Anterior cingulate cortex (tissue), 58 donors: ENCODE data around the gene RAD51AP1.

Experiments
- DNase-seq, 58 donors: peaks; one replicate each; lab custom pipeline; 2025; lab: John Stamatoyannopoulos, UW

Gene RAD51AP1

DNA sequence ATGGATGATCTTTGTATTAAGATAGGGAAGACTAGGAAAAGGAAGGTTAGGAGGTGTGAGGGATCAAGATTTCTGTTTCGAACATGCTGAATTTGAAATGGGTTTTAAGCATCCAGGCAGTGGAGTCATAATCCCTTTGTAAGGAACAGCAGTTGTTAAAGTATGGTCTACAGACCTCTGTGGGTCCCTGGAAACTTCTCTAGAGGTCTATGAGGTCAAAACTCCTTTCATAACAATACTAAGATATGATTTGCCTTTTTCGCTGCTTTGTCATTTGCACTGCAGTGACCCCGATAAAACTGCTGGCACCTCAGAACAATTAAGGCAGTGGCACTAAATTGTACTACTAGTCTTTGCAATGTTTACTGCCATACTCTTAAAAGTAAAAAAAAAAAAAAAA, 1.5 kb downstream of the RAD51AP1 start:
- no peak for DNase-seq

DNA sequence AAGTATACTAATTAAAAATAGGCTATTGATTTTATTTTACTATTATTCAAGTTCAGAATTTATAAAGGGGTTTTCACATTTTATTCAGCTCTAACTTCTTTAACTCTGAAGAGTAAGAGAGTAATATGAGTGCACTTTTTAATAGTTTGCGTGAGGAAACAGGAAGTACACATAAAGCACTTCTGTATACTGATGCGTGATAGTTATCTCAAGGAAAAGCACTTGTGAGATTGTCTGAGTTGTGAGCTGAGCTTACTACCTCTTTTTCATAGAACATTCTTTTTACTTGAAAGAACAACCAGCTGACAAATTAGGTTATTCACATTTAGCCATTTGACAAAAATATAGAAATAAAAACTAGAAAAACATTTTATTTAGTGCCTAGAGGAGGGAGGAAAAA, 1.9 kb downstream of the RAD51AP1 start:
- DNase-seq, result no peak

DNA sequence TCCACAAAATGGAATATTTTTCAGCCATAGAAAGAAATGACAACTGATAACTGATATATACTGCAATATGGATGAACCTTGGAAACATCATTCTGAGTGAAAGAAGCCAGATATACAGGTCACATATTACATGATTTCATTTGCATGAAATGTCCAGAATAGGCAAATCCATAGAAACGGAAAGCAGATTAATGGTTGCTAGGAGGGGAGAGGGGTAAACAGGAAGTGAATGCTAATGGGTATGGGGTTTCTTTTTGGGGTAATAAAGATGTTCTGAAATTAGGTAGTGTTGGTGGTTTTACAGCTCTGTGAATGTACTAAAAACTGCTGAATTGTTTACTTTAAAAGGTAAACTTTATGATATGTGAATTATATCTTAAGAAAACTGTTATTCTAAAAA, 6.5 kb downstream of the RAD51AP1 start:
- DNase-seq, result no peak

DNA sequence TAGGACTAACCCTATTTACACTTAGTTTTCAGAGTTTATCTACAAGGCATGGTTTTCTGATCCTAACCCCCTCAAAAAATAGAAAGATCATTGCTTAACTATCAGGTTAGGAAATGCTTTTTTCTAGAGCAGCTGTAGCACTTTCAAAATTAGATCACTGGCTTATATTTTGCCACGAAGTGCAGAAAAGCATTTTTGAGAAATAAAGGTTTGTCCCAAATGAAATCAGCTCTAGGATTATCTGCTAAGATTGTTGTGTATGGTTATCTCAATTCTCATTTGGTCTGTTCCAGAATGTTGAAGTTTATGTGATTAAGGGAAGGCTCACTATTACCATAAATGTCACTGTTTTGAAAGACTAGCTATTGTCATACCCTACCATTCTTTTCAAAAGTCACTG, 13.5 kb downstream of the RAD51AP1 start:
- DNase-seq, result no peak

DNA sequence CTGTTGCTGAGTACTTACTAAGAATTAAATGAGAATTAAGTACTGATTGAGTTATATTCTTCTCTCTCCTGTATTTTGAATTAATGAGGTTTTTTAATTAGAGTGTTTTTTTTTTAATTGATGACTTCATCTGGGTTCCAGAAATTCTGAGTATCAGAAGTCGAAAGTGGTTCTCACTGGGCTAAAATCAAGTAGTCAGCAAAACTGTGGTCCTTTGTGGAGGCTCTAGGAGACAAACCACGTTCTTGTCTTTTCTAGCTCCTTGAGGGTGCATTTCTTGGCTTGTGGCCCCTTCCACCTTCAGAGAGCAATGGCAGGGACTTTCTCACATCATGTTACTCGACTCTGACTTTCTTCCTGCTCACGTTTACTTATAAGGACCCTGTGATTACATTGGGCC, 15.3 kb downstream of the RAD51AP1 start:
- DNase-seq, result no peak

GRCh38 chr12:4555804-4556203, 17.1 kb downstream of the RAD51AP1 start:
- DNase-seq, result no peak

- no peak for DNase-seq
Observed at GRCh38 chr12:4556735-4557530, 18.2 kb downstream of the RAD51AP1 start.

- no peak for DNase-seq
Observed at GRCh38 chr12:4557586-4557985, 18.9 kb downstream of the RAD51AP1 start.

DNA sequence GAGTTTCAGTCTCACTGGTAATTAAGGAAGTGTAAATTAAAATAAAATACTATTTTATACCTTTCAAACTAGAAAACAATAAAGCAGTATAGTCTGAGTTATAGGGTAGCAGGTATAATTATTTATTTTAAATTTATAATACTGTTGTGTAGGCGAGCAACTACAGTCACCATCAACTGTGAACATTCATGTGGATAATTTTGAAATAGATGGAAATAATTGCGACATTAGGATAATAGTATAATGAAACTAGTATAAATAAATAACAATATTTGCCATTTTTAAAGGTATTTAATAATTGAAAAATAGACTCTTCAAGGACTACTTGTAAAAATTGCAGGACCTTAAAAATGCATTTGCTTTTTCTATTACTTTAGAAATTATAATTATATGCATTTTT, 19.5 kb downstream of the RAD51AP1 start:
- DNase-seq, result no peak

GRCh38 chr12:4562034-4562657, 23.5 kb downstream of the RAD51AP1 start, which contains the start of gene DYRK4:
TSS of gene DYRK4 (plus strand) at chr12:4562208. CDS start at chr12:4562246, 38 bp downstream.
- DNase-seq, result peak in 48 of 58 donors; percentile 6 to 77 (median 43)

DNA sequence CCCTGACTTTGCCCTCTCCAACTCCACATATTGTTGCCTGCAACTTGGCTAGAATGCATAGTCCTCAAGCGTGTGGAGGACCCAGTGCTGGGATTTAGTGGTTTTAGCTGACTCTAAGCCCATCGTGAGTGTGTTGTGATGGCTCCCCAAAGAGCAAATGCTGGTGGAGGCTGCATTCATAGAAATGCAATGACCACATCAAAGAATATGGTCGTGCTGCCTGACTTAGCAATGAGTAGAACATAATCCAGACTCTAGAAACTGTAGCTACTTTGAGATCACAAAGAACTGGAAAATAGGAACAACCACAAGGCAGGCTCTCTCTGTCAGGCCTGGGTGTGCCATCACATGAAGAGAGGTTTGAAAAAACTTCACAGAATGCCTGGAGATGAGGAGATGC, 24.6 kb downstream of the RAD51AP1 start:
- DNase-seq, result no peak

GRCh38 chr12:4564818-4565217, 26.1 kb downstream of the RAD51AP1 start:
- no peak for DNase-seq

- DNase-seq, result no peak
Observed at GRCh38 chr12:4566474-4566873, 27.8 kb downstream of the RAD51AP1 start.

GRCh38 chr12:4567073-4567881, 28.6 kb downstream of the RAD51AP1 start:
- DNase-seq, result no peak

DNA sequence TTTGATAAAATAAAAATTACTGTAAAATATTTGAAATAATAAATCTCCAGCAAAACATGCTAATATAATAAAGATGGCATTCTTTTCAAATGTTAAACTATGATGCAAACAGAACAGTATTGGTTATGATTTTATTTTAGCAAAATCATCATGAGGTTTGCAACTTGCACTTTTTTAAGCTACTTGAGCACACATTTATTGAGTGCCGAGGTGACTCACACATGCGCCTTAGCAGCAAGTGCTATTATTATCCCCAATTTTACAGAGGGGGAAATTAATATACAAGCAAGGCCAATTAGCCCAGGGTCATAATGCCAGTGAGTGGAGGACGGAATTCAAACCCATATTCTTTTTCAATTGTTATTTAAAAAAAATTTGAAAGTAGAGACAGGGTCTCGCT, 30.6 kb downstream of the RAD51AP1 start:
- no peak for DNase-seq

- DNase-seq, result no peak
Observed at GRCh38 chr12:4572680-4573079, 34.0 kb downstream of the RAD51AP1 start.

DNA sequence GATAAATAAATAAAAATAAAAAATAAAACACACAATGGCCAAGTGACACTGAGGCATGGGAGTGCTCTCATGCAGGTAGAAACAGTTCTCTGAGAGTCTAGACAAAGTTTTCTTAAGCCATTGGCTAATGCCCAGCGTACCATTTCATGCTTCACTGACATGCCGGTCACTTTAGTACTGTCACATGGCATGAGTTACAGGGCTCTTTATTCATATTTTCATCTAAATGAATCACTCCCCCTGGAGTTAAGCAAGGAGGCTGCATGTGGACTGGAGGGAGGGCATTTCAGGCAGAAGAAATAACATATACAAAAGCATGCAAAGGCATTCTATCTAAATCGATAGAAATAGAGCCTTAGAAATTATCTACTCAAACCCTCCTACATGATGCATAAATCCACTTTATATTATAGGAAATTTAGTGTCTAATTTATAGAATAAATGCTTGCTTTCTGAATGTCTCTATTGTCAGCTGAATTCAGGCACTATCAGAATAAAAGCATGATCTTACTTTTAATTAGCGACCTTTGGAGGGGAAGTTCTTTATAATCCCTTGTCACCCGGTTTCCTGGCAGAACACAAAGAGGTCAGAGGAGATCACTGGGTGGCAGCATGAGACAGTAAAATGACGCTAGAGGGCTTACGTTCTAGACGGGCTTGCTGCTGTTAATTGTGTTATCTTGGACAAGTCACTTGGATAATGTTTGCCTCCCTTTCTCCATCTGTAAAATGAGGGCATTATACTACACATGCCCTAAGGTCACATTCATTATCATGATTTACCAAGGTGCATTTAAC, 40.8 kb downstream of the RAD51AP1 start:
- peak in 1 of 58 donors; percentile 7 for DNase-seq

DNA sequence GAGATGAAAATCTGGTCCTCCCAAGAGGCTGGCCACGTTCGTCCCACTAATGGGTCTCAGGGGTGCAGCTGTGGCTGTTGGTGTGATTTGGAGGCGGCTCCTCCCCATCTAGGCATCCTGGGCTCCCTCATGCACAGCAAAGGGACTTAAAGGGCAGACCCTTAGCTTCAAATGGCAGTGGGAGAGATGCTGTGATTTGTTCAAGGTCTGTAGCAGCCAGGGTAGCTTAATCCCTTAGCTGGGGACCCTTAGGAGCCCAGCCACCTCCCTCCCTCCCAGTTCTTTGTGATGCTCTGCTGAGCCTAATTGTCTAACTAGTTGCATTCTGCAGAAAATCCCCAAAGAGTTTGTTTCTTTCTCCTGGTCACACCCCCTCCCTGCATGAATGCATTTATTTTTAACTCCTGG, 41.6 kb downstream of the RAD51AP1 start:
- no peak for DNase-seq

DNA sequence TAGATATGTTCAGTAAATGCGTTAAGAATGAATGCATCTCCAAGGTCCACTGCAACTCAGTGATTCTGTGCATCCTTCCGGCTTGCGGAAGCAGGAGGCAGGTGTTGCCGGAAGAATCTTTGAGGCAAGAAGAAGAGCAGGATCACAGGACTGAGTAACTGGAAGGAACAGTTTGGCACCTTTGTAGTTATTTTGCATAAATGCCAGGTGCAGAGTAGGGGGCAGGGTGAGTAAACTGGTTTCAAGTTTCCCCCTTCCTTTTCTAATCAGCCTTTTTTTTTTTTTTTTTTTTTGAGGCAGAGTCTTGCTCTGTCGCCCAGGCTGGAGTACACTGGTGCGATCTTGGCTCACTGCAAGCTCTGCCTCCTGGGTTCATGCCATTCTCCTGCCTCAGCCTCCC, 45.6 kb downstream of the RAD51AP1 start:
- DNase-seq, result no peak

DNA sequence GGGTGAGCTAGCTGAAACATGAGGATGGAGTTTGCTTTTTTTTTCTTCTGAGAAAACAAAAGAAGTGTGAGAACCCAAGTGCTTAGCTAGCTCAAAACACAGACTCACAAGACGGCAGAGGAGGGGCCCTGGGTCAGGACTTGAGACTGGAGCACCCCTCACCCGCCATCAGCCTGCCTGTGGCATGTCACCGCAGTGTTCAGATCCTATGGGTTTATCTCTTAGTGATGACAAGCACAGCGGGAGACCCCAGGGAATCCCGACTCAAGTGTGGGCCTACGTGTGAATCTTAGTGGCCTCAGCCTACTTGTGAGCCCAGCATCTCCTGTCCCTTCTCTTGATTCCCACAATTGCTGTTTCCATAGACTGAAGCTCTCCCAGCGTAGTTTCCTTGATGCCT, 46.2 kb downstream of the RAD51AP1 start:
- DNase-seq, result no peak
